Activated naive CD4-positive, alpha-beta T cell treated with anti-CD3 and anti-CD28 coated beads, Interleukin-2, amount 50 U/mL, for 72 hours (primary cell): ENCODE results near the gene BRD3. TPM values are rescaled to one million over a fixed set of nuclear protein-coding genes. Genes with fewer than 3 reads are reported as not detected.

Source experiments
- ATAC-seq, 2 donors: fragments of 150-1000 bp; cut with Tn5 transposase; 2 replicates each; pipeline ENCODE4 v1.10.0; 2021; ENCODE audit warnings: mild to moderate bottlenecking in 2 of 2, moderate library complexity in 2 of 2
- DNase-seq, 2 donors: peaks; one replicate each; pipeline ENCODE4 v3.0.0; 2021 to 2022; ENCODE audit warnings: low spot score in 2 of 2
- H3K27ac Mint-ChIP-seq, 2 donors: one replicate each; pipeline ENCODE4 v1.8.0; 2022; ENCODE audit warnings: mild to moderate bottlenecking in 2 of 2, mixed read lengths in 2 of 2
- H3K36me3 Mint-ChIP-seq, 2 donors: one replicate each; pipeline ENCODE4 v1.8.0; 2022; ENCODE audit warnings: mixed read lengths in 2 of 2
- H3K9me3 Mint-ChIP-seq, 2 donors: one replicate each; pipeline ENCODE4 v1.8.0; 2022; ENCODE audit warnings: mixed read lengths in 2 of 2
- total RNA-seq, 2 donors: library from RNA; stranded (reverse); gene quantifications; one replicate each; pipeline ENCODE4 v1.2.3, GENCODE V29; 2022

Gene BRD3
- total RNA-seq, 2 donors from 2014 or later, result 24.6 to 29.5 TPM

GRCh38 chr9:134049772-134050588, 17.8 kb downstream of the BRD3 start:
- ATAC-seq, result no peak
- H3K36me3 Mint-ChIP-seq, result no peaks in the 10 kb centered on the region
- no peak for DNase-seq
- H3K27ac Mint-ChIP-seq, result no peak overlapping the region
- H3K9me3 Mint-ChIP-seq, result no peaks in the 10 kb centered on the region

- no peaks in the 10 kb centered on the region for H3K9me3 Mint-ChIP-seq
- ATAC-seq, result no peak
- no peak for DNase-seq
- H3K36me3 Mint-ChIP-seq, result no peaks in the 10 kb centered on the region
- H3K27ac Mint-ChIP-seq, result peak overlapping the region in 1 of 2 donors; percentile 22
These were observed 18.6 kb downstream of the BRD3 start for GRCh38 chr9:134049236-134049635.

GRCh38 chr9:134048582-134048968, 19.3 kb downstream of the BRD3 start:
- Mint-ChIP-seq H3K27ac (peak overlapping the region; percentile 22 to 81), H3K9me3 (no peaks in the 10 kb centered on the region)
- ATAC-seq, result no peak

GRCh38 chr9:134047868-134048581, 19.8 kb downstream of the BRD3 start:
- Mint-ChIP-seq H3K9me3 (no peaks in the 10 kb centered on the region), H3K27ac (no peak overlapping the region), H3K36me3 (no peaks in the 10 kb centered on the region)
- no peak for DNase-seq
- no peak for ATAC-seq

More at GRCh38 chr9:134048582-134048968, 19.3 kb downstream of the BRD3 start:
- H3K36me3 Mint-ChIP-seq, result no peaks in the 10 kb centered on the region
- no peak for DNase-seq

- no peak for DNase-seq
- no peaks in the 10 kb centered on the region for H3K36me3 Mint-ChIP-seq
- H3K9me3 Mint-ChIP-seq, result no peaks in the 10 kb centered on the region
- ATAC-seq, result no peak
- H3K27ac Mint-ChIP-seq, result no peak overlapping the region
These were observed 20.7 kb downstream of the BRD3 start for GRCh38 chr9:134046894-134047681.

- DNase-seq (no peak), ATAC-seq (no peak)
- H3K27ac Mint-ChIP-seq, result no peak overlapping the region
- H3K36me3 Mint-ChIP-seq, result no peaks in the 10 kb centered on the region
- no peaks in the 10 kb centered on the region for H3K9me3 Mint-ChIP-seq
These were observed 21.8 kb downstream of the BRD3 start for GRCh38 chr9:134045841-134046544.

- Mint-ChIP-seq H3K9me3 (no peaks in the 10 kb centered on the region), H3K27ac (no peak overlapping the region), H3K36me3 (peaks cover 4% of the 10 kb centered on the region in 2 donors)
- DNase-seq (no peak), ATAC-seq (no peak)
These were observed 22.9 kb downstream of the BRD3 start for GRCh38 chr9:134044944-134045343.

- DNase-seq (no peak), ATAC-seq (no peak)
- Mint-ChIP-seq H3K27ac (peak overlapping the region; percentile 60 to 91), H3K36me3 (peaks cover 18% of the 10 kb centered on the region in 2 donors), H3K9me3 (peaks cover 0 to 5% of the 10 kb centered on the region in 2 donors)
These were observed 24.3 kb downstream of the BRD3 start for GRCh38 chr9:134043531-134043988.

- peaks cover 24 to 27% of the 10 kb centered on the region in 2 donors for H3K36me3 Mint-ChIP-seq
- H3K27ac Mint-ChIP-seq, result no peak overlapping the region
- DNase-seq, result no peak
- no peak for ATAC-seq
- H3K9me3 Mint-ChIP-seq, result peaks cover 0 to 5% of the 10 kb centered on the region in 2 donors
These were observed 26.2 kb downstream of the BRD3 start for GRCh38 chr9:134041649-134041962.

GRCh38 chr9:134040781-134041648, 26.8 kb downstream of the BRD3 start:
- peaks cover 24 to 27% of the 10 kb centered on the region in 2 donors for H3K36me3 Mint-ChIP-seq
- no peak for DNase-seq
- peaks cover 0 to 5% of the 10 kb centered on the region in 2 donors for H3K9me3 Mint-ChIP-seq
- no peak overlapping the region for H3K27ac Mint-ChIP-seq
- no peak for ATAC-seq

GRCh38 chr9:134040176-134040565, 27.7 kb downstream of the BRD3 start:
- no peak overlapping the region for H3K27ac Mint-ChIP-seq
- ATAC-seq (no peak), DNase-seq (no peak)
- H3K36me3 Mint-ChIP-seq, result peaks cover 24 to 27% of the 10 kb centered on the region in 2 donors
- peaks cover 0 to 5% of the 10 kb centered on the region in 2 donors for H3K9me3 Mint-ChIP-seq

GRCh38 chr9:134039386-134040175, 28.2 kb downstream of the BRD3 start:
- peaks cover 0 to 5% of the 10 kb centered on the region in 2 donors for H3K9me3 Mint-ChIP-seq
- ATAC-seq (no peak), DNase-seq (no peak)
- peaks cover 24 to 27% of the 10 kb centered on the region in 2 donors for H3K36me3 Mint-ChIP-seq
- H3K27ac Mint-ChIP-seq, result peak overlapping the region in 1 of 2 donors; percentile 7

GRCh38 chr9:134037641-134038040, 30.2 kb downstream of the BRD3 start:
- DNase-seq, result no peak
- no peak for ATAC-seq
- peaks cover 0 to 5% of the 10 kb centered on the region in 2 donors for H3K9me3 Mint-ChIP-seq
- H3K27ac Mint-ChIP-seq, result peak overlapping the region in 1 of 2 donors; percentile 55
- peaks cover 24 to 34% of the 10 kb centered on the region in 2 donors for H3K36me3 Mint-ChIP-seq

GRCh38 chr9:134036130-134036529, 31.7 kb downstream of the BRD3 start:
- Mint-ChIP-seq H3K27ac (peak overlapping the region in 1 of 2 donors; percentile 24), H3K9me3 (peaks cover 0 to 5% of the 10 kb centered on the region in 2 donors), H3K36me3 (peaks cover 24 to 34% of the 10 kb centered on the region in 2 donors)
- DNase-seq, result no peak
- ATAC-seq, result no peak
